GM18867 (cell line): ENCODE measurements around the gene KCNA10.

Experiments
- ATAC-seq: cut with Tn5 transposase; IDR thresholded peaks from one replicate; pipeline ENCODE4 v1.9.1; 2021; ENCODE audit warnings: mild to moderate bottlenecking, moderate library complexity; ENCODE audit not compliant: unreplicated experiment

Gene KCNA10

DNA sequence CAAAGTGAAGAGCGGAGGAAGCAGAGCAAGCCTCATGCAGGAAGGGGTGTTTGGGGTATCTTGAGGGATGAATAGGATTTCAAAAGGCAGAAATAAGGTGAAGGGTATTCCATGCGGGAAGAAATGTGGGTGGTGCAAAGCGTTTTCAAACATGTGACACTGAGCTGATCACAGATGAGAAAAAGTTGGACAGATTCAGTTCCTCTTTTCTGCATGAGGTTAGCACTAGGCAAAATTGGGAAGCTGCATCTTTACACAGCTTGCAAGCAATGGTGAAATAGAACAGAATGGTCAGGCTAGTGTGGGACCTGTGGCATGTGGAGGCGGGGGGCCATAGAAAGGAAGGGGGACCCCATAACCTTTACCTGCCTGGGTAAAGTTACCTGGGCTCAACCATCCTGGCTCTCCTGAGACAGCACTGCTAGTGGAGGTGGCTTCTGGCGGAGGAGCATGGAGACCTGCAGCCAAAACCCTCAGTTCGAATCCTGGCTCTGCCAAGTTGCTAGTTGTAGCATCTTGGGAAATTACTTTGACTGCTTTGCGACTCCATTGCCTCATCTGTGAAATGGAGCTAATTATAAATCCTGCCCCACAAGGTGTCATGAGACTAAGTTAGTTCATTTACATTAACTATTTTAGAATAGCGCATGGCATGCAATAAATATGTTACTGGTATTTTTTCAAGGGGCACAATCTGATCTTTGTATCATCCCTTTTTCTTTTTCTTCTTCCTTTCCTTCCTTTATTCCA lies 16.4 kb downstream of the KCNA10 start:
- ATAC-seq, result no peak

GRCh38 chr1:110501488-110502132 lies 17.4 kb downstream of the KCNA10 start:
- no peak for ATAC-seq

DNA sequence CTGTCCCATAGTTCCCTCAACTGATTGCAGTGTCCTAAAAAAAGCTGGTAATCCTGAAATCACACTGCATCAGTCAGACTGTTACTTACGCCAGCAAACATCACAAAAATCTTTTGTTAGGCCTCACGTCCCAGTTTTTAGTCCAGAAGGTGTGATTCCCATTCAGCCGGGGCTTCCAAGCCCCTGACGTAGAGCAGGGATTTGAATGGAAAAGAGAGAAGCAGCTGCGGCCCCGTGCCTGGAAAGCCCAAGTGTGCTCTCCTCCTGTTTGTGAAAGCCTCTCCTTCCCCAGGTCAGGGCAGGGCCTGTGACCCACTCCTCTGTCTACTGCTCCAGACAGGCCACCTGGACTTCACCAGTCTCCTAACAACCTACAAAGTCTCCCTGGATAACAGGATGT lies 20.7 kb downstream of the KCNA10 start:
- ATAC-seq, result no peak

- ATAC-seq, result no peak
These were observed 22.9 kb downstream of the KCNA10 start for GRCh38 chr1:110495926-110496600.

GRCh38 chr1:110494522-110495406 lies 24.2 kb downstream of the KCNA10 start:
- no peak for ATAC-seq

- no peak for ATAC-seq
These were observed 24.9 kb downstream of the KCNA10 start for GRCh38 chr1:110494036-110494435.

- ATAC-seq, result no peak
These were observed 25.8 kb downstream of the KCNA10 start for GRCh38 chr1:110493059-110493699.

DNA sequence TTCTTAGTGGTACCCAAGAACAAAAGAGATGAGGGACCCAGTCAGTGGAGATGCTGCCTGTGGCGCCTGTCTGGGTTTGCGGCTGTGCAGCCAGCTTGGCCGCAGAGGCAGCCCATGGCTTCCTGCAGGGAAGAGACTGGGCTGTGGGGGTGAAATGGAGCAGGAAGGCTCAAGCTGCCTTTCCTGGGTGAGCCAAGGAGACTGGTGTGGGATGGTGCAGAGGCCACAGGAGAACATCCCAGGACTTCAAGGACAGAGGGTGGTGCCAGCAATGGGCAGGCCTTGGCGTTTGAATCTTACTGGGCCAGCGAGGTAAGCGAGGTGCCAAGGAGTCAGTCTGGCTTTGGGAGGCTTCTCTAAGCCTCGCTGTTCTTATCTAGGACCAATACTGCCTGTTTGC lies 26.4 kb downstream of the KCNA10 start:
- ATAC-seq, result no peak

GRCh38 chr1:110490791-110491451 lies 28.1 kb downstream of the KCNA10 start:
- no peak for ATAC-seq

GRCh38 chr1:110489973-110490542 lies 28.9 kb downstream of the KCNA10 start:
- no peak for ATAC-seq

DNA sequence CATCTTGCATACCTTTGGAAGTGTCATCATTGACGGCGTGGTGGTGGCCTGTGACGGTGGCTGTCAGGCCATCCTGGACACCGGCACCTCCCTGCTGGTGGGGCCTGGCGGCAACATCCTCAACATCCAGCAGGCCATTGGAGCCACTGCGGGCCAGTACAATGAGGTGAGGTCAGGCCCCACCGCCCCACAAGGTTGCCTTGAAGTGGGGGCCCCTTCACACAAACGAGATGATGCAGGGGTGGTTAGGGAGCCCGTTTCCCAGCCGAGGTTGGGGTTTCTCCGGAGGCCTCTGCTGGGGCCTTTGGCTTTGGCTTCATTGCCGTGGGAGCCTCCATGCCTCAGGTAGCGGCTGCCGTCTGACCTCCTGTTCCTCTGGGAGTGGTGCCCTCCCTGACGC lies 29.6 kb downstream of the KCNA10 start:
- no peak for ATAC-seq

GRCh38 chr1:110488867-110489266 lies 30.1 kb downstream of the KCNA10 start:
- ATAC-seq, result no peak

DNA sequence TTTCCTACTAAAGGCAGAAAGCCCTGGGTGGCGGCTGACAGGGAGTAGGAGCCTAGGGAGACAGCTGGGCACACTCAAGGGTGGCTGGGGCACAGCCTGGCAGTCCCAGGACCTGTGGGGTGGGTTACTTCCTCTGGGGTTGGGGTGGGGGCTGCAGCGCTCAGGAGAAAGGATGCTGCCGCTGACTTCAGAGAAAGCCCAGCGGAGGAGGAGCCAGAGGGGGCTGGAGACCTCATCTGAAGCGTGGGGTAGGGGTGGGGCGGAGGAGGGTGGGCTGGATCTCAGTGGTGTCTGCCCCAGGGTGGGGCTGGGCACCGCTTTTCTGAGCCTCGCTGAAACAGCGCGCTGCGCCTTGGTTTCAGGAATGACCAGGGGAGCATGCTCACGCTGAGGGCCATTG lies 30.8 kb downstream of the KCNA10 start:
- ATAC-seq, result no peak

- no peak for ATAC-seq
These were observed 31.2 kb downstream of the KCNA10 start for GRCh38 chr1:110487726-110488125.

GRCh38 chr1:110485725-110486124 lies 33.2 kb downstream of the KCNA10 start:
- no peak for ATAC-seq

DNA sequence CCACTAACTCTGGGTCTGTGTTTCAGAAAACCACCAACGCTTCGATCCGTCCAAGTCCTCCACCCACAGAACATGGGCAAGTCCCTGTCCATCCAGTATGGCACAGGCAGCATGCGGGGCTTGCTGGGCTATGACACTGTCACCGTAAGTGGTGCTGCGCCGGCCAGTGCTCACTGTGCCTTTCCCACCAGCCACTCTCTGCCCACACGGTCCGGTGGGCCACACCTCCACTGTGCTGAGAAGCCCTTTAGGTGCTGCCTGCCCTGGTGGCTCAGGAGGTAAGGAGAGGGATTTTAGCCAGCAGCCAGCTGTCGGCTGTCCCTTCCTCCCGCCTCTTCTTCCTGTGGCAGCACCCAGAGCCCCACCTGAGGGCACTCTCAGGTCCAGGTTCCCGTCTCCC lies 34.2 kb downstream of the KCNA10 start:
- ATAC-seq, result no peak

- ATAC-seq, result no peak
These were observed 35.7 kb downstream of the KCNA10 start for GRCh38 chr1:110483308-110483685.

GRCh38 chr1:110482662-110483307 lies 36.2 kb downstream of the KCNA10 start:
- ATAC-seq, result no peak

DNA sequence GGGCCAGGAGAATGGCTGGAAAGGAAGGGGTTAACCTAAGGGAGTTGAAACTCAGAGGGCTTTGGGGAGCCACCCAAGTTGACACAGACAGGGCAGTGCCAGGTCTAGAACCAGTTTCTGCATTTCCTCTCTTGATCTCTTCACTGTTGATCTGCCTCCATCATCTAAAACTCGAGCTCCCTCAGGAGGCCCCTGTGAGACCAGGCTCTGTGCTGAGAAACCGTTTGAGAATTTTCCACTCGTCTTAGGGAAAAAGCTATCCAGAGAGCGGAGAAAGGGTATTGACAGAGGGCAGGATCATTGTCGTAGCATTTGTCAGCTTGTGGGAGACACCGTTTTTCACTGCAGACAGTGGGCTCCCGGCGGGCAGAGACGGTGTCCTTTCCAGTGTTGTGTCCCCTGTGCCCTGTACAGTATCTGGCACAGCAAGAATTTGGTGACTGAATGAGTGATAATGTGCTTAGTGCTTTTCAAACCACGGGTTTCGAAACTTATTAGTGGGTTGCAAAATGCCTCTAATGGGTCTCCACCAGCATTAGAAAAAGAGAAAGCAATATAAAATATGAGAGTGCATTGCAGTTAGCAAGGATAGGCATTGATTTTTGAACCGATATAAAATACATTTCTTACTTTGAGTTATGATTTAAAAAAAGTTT lies 36.9 kb downstream of the KCNA10 start:
- ATAC-seq, result no peak
